H1 (cell line): Measurements from ENCODE around the gene ITGAE. TPM values are rescaled to one million over a fixed set of nuclear protein-coding genes. Genes with fewer than 3 reads are reported as not detected.

Source experiments
- CTCF ChIA-PET: fragments of 300-600 bp; sonication (Branson Sonifier 250); formaldehyde crosslinking; loops from one replicate; lab custom pipeline; 2021; ENCODE audit not compliant: partially characterized antibody; lab: Charles Lee
- POLR2A ChIA-PET: fragments of 300-600 bp; sonication (Branson Sonifier 250); formaldehyde crosslinking; loops from one replicate; lab custom pipeline; 2021; ENCODE audit warnings: inconsistent platforms; ENCODE audit not compliant: partially characterized antibody; lab: Charles Lee
- DNase-seq, 2 experiments: peaks; one replicate each; pipeline versions ENCODE4 v3.0.0 to v3.0.0-alpha.2; 2010 to 2022; ENCODE audit warnings: low spot score in 2 of 2, low read depth in 1 of 2, mixed read lengths in 1 of 2
- FAIRE-seq: peaks from 2 replicates; lab custom pipeline; 2011; peaks lifted over from hg19 to GRCh38; lab: Jason Lieb, UNC
- H2AFZ ChIP-seq: 2 replicates; pipeline ENCODE4 v1.8.1; 2012; ENCODE audit warnings: low read length, inconsistent platforms
- H2AK5ac ChIP-seq: 2 replicates; pipeline ENCODE4 v1.6.1; 2013; ENCODE audit warnings: low read depth, low read length
- H2BK120ac ChIP-seq: replicated peaks from 2 replicates; pipeline ENCODE3; 2013; ENCODE audit warnings: low read depth, low read length, inconsistent platforms
- H2BK12ac ChIP-seq: 2 replicates; pipeline ENCODE4 v1.6.1; 2013; ENCODE audit warnings: low read depth, low read length
- H2BK15ac ChIP-seq: 2 replicates; pipeline ENCODE4 v1.6.1; 2013; ENCODE audit warnings: low read length
- H2BK20ac ChIP-seq: 2 replicates; pipeline ENCODE4 v1.6.1; 2013; ENCODE audit warnings: low read length
- H2BK5ac ChIP-seq: 2 replicates; pipeline ENCODE4 v1.6.1; 2013; ENCODE audit warnings: low read depth, low read length
- H3K14ac ChIP-seq: 2 replicates; pipeline ENCODE4 v1.6.1; 2013; ENCODE audit warnings: inconsistent platforms; ENCODE audit not compliant: insufficient read length
- H3K18ac ChIP-seq: 2 replicates; pipeline ENCODE4 v1.6.1; 2013; ENCODE audit warnings: low read length; ENCODE audit errors: extremely low read depth
- H3K23ac ChIP-seq: 2 replicates; pipeline ENCODE4 v1.6.1; 2013; ENCODE audit warnings: inconsistent platforms; ENCODE audit not compliant: insufficient read length
- H3K23me2 ChIP-seq: 2 replicates; pipeline ENCODE4 v1.6.1; 2013; ENCODE audit warnings: low read depth, low read length
- H3K27ac ChIP-seq: 2 replicates; pipeline ENCODE4 v1.6.1; 2011; ENCODE audit warnings: low read depth, low read length, inconsistent platforms
- H3K27me3 ChIP-seq, 4 experiments: replicated peaks in 1 of 4; 1 replicate in 1 of 4; 2 replicates in 3 of 4; pipeline versions ENCODE4 v1.6.1 to v1.8.1; 2011 to 2013; ENCODE audit warnings: low read length in 3 of 4, mild to moderate bottlenecking in 3 of 4, inconsistent platforms in 2 of 4, mixed read lengths in 2 of 4, moderate library complexity in 1 of 4; ENCODE audit not compliant: control insufficient read depth in 3 of 4, insufficient read depth in 3 of 4; ENCODE audit errors: extremely low read depth in 1 of 4
- H3K36me3 ChIP-seq, 4 experiments: 2 replicates each; pipeline versions ENCODE4 v1.6.1 to v1.8.1; 2011 to 2013; ENCODE audit warnings: mild to moderate bottlenecking in 4 of 4, low read length in 3 of 4, moderate library complexity in 2 of 4, control low read depth in 1 of 4, inconsistent platforms in 1 of 4; ENCODE audit not compliant: insufficient read depth in 4 of 4, control insufficient read depth in 2 of 4
- H3K4ac ChIP-seq: replicated peaks from 2 replicates; pipeline ENCODE3; 2013; ENCODE audit warnings: low read length, low read depth, mixed read lengths, inconsistent platforms; ENCODE audit not compliant: insufficient read length
- H3K4me1 ChIP-seq, 4 experiments: replicated peaks in 1 of 4; 1 replicate in 1 of 4; 2 replicates in 3 of 4; pipeline versions ENCODE4 v1.6.1 to v1.8.1; 2011 to 2013; ENCODE audit warnings: low read length in 3 of 4, inconsistent platforms in 2 of 4, mixed read lengths in 1 of 4; ENCODE audit not compliant: insufficient read depth in 4 of 4, control insufficient read depth in 3 of 4
- H3K4me2 ChIP-seq, 2 experiments: 2 replicates each; pipeline versions ENCODE4 v1.6.1 to v1.8.1; 2011 to 2013; ENCODE audit warnings: low read depth in 2 of 2, low read length in 2 of 2, control low read depth in 1 of 2, inconsistent platforms in 1 of 2, mild to moderate bottlenecking in 1 of 2; ENCODE audit not compliant: insufficient read depth in 1 of 2
- H3K4me3 ChIP-seq, 4 experiments: fragments of 200-600, 300-600 bp in 1 of 4; sonication (generic), shearing (Covaris generic), sonication (Bioruptor Twin) in 1 of 4; 2 replicates each; pipeline versions ENCODE4 v1.5.1 to v1.8.1; 2011 to 2016; ENCODE audit warnings: low read length in 4 of 4, low read depth in 3 of 4, control low read depth in 2 of 4, inconsistent platforms in 2 of 4, mild to moderate bottlenecking in 2 of 4, mixed read lengths in 1 of 4, moderate library complexity in 1 of 4; ENCODE audit not compliant: insufficient read depth in 2 of 4; ENCODE audit errors: extremely low read depth in 1 of 4
- H3K56ac ChIP-seq: replicated peaks from 2 replicates; pipeline ENCODE3; 2013; ENCODE audit warnings: low read depth, mild to moderate bottlenecking, mixed read lengths, low read length, inconsistent platforms; ENCODE audit not compliant: insufficient read length
- H3K79me1 ChIP-seq: 2 replicates; pipeline ENCODE4 v1.6.1; 2013; ENCODE audit warnings: low read depth, low read length, control low read depth
- H3K79me2 ChIP-seq, 2 experiments: 2 replicates each; pipeline versions ENCODE4 v1.6.1 to v1.8.1; 2012 to 2013; ENCODE audit warnings: low read length in 2 of 2, mild to moderate bottlenecking in 2 of 2, inconsistent platforms in 1 of 2; ENCODE audit not compliant: insufficient read depth in 2 of 2, control insufficient read depth in 1 of 2
- H3K9ac ChIP-seq, 4 experiments: replicated peaks in 1 of 4; 1 replicate in 1 of 4; 2 replicates in 3 of 4; pipeline versions ENCODE4 v1.6.1 to v1.8.1; 2011 to 2013; ENCODE audit warnings: low read depth in 3 of 4, low read length in 3 of 4, control low read depth in 2 of 4, mild to moderate bottlenecking in 2 of 4, moderate library complexity in 2 of 4, inconsistent platforms in 1 of 4; ENCODE audit errors: extremely low read depth in 1 of 4
- H3K9me3 ChIP-seq, 2 experiments: 2 replicates each; pipeline versions ENCODE4 v1.6.1 to v1.8.1; 2012 to 2013; ENCODE audit warnings: mild to moderate bottlenecking in 2 of 2, moderate library complexity in 2 of 2, control low read depth in 1 of 2, inconsistent platforms in 1 of 2, low read depth in 1 of 2, low read length in 1 of 2, mixed read lengths in 1 of 2; ENCODE audit not compliant: insufficient read depth in 2 of 2
- H4K20me1 ChIP-seq, 2 experiments: replicated peaks in 1 of 2; 2 replicates each; pipeline versions ENCODE3 to v1.8.1; 2011 to 2013; ENCODE audit warnings: inconsistent platforms in 2 of 2, low read length in 2 of 2, mild to moderate bottlenecking in 1 of 2; ENCODE audit not compliant: insufficient read depth in 2 of 2, control insufficient read depth in 1 of 2
- H4K5ac ChIP-seq: 2 replicates; pipeline ENCODE4 v1.6.1; 2013; ENCODE audit warnings: low read length, low read depth, mixed read lengths, inconsistent platforms; ENCODE audit not compliant: insufficient read length
- H4K8ac ChIP-seq: 2 replicates; pipeline ENCODE4 v1.8.0; 2013; ENCODE audit warnings: mild to moderate bottlenecking, moderate library complexity, low read length, inconsistent platforms; ENCODE audit not compliant: insufficient read depth; ENCODE audit errors: extremely low read depth
- H4K91ac ChIP-seq: replicated peaks from 2 replicates; pipeline ENCODE3; 2013; ENCODE audit warnings: low read length, mixed read lengths, inconsistent platforms; ENCODE audit not compliant: insufficient read length
- HDAC2 ChIP-seq, 2 experiments: fragments of 300-600 bp in 1 of 2; sonication (generic) in 1 of 2; IDR thresholded peaks; 2 replicates each; pipeline ENCODE4 v1.6.1; 2011 to 2012; ENCODE audit warnings: low read depth in 2 of 2, low read length in 2 of 2, mild to moderate bottlenecking in 2 of 2, moderate library complexity in 2 of 2, borderline replicate concordance in 1 of 2, inconsistent platforms in 1 of 2
- WGBS, 2 experiments: shearing (Covaris generic) in 1 of 2; methylation state at CpG; one replicate each; pipeline versions ENCODE4 v1.1.6 to v1.1.7; 2013 to 2015; ENCODE audit warnings: low lambda C conversion rate in 2 of 2, mixed read lengths in 2 of 2, inconsistent platforms in 1 of 2, low coverage in 1 of 2, missing lambda C conversion rate in 1 of 2; ENCODE audit not compliant: insufficient replicate concordance in 2 of 2, insufficient coverage in 1 of 2, insufficient read length in 1 of 2; ENCODE audit errors: extremely low coverage in 1 of 2, missing lambda C conversion rate in 1 of 2; 5-methylcytosine and 5-hydroxymethylcytosine counted together
- polyA plus RNA-seq, 7 experiments: library from polyadenylated mRNA; depleted of rRNA in 3 of 7; stranded (reverse) in 5 of 7; unstranded in 2 of 7; fragments of >200 nt in 5 of 7; fragments of 200-250 nt in 2 of 7; gene quantifications; 1 replicate in 5 of 7; 2 replicates in 1 of 7; 4 replicates in 1 of 7; pipeline versions ENCODE4 v1.2.1 to v1.2.3, GENCODE V29; 2011 to 2013; ENCODE audit warnings: missing spikeins in 2 of 7, mixed read lengths in 2 of 7
- total RNA-seq: library from RNA; stranded (reverse); fragmentation: NEBNext Ultra II Directional; extraction: Animal tissue kit (Norgen Biotek cat#: 25700); gene quantifications from 2 replicates; pipeline ENCODE4 v1.2.1, GENCODE V29; 2021

ITGAE gene
- total and polyA plus RNA-seq, 2 of the 8 experiments (the other 6 are each of a cell fraction or from before 2014, with no cell fraction given) = 23.2 to 43.1 TPM

DNA sequence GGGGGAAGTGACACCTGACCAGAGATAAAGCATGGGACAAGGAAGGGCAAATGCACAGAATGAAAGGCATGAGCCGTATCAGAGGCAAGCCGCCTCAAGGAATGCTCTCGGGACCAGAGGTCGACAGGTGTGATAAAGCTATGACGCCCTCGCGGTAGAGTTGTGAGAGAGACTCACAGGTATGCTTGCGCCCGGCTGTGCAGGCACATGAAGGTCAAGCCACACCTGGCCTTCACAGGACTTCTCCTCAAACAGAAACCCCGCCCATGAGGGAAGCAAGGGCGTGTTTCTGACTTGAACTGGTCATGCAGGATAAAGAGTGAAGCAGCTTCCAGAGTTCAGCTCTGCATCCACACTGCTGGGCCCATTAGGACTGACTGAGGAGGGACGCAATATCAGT lies 37.2 kb upstream of the ITGAE start:
- Histone ChIP-seq H3K27me3 (no peaks in the 10 kb centered on the region), H3K23me2 (no peaks in the 10 kb centered on the region), H4K20me1 (peaks cover 6 to 19% of the 10 kb centered on the region in 2 experiments), H2AFZ (no peak overlapping the region), H2BK120ac (no peak overlapping the region), H3K36me3 (peaks cover 12 to 67% (median 48%) of the 10 kb centered on the region in 4 experiments; a peak in 7 of 8 replicates), H2BK12ac (no peak overlapping the region), H4K5ac (no peak overlapping the region), H2BK15ac (no peak overlapping the region), H3K18ac (no peak overlapping the region), H3K4me3 (no peak overlapping the region), H3K4me2 (no peak overlapping the region), H4K8ac (no peak overlapping the region), H2AK5ac (no peak overlapping the region), H3K9me3 (no peaks in the 10 kb centered on the region), H3K79me2 (peaks cover 10 to 45% of the 10 kb centered on the region in 2 experiments; a peak in 3 of 4 replicates), H3K9ac (no peak overlapping the region), H3K4ac (no peak overlapping the region), H2BK5ac (no peak overlapping the region), H3K56ac (no peak overlapping the region), H3K14ac (no peak overlapping the region), H3K4me1 (no peaks in the 10 kb centered on the region), H3K27ac (no peak overlapping the region), H2BK20ac (no peak overlapping the region), H4K91ac (no peak overlapping the region), H3K23ac (no peak overlapping the region), H3K79me1 (peaks cover 8% of the 10 kb centered on the region)
- POLR2A ChIA-PET = interaction anchor here (1.0 to 1.6 kb wide), 2 partner anchors 10 to 11 kb away, joined by 3 to 4 read pairs; no protein-coding TSS in a partner anchor
- 93% methylated on average over 11 of the region's 12 CpGs; no CpG with 5 or more reads in 1 of the 2 experiments for WGBS, 2 experiments
- CTCF ChIA-PET = interaction anchor here (0.8 to 2.2 kb wide), 6 partner anchors 7 to 101 kb away, joined by 3 to 15 read pairs (median 4); partner anchors contain the start of gene NCBP3
- DNase-seq (no peak), FAIRE-seq (no peak)
- no peak for TF ChIP-seq HDAC2 (IDR thresholded peaks at IDR 0.05; ENCODE audit: borderline replicate concordance in 1 of 2, low read depth in 2 of 2, low read length in 2 of 2)
